ENCODE results near the gene RPP40.

- TF ChIP-seq GATA2 (IDR thresholded peaks at IDR 0.05; ENCODE audit: low read depth, low read length) (no peak), GATA3 (IDR thresholded peaks at IDR 0.05; ENCODE audit: low read depth, low read length) (no peak)
Measured at GRCh38 chr6:4950076-4950475, 53.8 kb downstream of the RPP40 start.

All from SH-SY5Y (cell line).